ENCODE measurements around the gene DDX25.

The DDX25 gene

DNA sequence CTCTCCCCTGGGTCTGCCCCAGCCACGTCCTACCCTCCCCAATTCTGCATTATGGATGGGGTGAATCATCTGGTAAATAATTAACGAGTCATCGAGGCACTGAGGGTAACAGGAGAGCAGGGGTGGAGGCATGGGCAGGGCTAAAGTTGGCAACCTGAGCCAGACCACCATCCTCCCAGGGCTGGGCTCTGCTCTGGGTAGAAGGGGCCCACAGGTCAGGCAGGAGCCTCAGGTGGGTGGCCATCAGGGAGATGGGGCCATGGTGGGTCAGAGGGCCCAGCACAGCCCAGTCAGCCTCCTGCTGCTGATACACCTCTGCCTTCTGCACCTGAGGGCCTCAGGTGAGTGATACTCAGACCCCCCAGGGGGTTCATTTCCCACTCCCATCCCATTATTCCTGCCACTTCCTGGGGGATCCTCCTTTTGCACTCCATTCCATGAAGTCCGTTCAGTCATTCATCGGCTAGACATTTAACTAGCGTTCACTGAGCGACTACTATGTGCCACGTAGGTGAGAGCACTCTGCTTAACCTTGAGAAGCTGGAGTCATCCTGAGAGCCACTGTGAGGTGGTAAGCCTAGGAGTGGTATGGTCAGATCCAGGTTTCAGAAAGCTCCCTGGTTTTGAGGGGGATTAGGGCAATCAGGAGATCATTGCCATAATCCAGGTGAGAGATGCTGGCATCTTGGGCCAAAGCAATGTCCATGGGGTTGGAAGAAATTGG lies 41.7 kb downstream of the DDX25 start, which contains the start of gene VSIG10L2:
TSS of gene VSIG10L2 (plus strand) at position 248 of the 724 bp plus-strand sequence. CDS start at position 260, 12 bp downstream.
- H3K9me2 ChIP-seq (ENCODE audit: low read depth, low read length) = no peaks in the 10 kb centered on the region
- H2AFZ ChIP-seq (ENCODE audit: low read length) = no peak within 1 kb of the TSS
- no peaks in the 10 kb centered on the region for H3K36me3 ChIP-seq (ENCODE audit: insufficient read depth, low read length)
- no peaks in the 10 kb centered on the region for H3F3A ChIP-seq (ENCODE audit: insufficient read depth, low read length)
- H3K9ac ChIP-seq (ENCODE audit: low read length) = no peak within 1 kb of the TSS
- H4K20me1 ChIP-seq (ENCODE audit: insufficient read depth, low read length) = no peaks in the 10 kb centered on the region
- no peaks in the 10 kb centered on the region for H3K79me2 ChIP-seq (ENCODE audit: insufficient read depth, low read length)
- no peaks in the 10 kb centered on the region for H3K27me3 ChIP-seq (ENCODE audit: insufficient read depth, low read length)
- no peaks in the 10 kb centered on the region for H3K9me3 ChIP-seq (ENCODE audit: low read length)
- H3K4me3 ChIP-seq (ENCODE audit: low read depth, low read length, poor library complexity, severe bottlenecking) = no peak within 1 kb of the TSS
- TF ChIP-seq, protein P1, sequence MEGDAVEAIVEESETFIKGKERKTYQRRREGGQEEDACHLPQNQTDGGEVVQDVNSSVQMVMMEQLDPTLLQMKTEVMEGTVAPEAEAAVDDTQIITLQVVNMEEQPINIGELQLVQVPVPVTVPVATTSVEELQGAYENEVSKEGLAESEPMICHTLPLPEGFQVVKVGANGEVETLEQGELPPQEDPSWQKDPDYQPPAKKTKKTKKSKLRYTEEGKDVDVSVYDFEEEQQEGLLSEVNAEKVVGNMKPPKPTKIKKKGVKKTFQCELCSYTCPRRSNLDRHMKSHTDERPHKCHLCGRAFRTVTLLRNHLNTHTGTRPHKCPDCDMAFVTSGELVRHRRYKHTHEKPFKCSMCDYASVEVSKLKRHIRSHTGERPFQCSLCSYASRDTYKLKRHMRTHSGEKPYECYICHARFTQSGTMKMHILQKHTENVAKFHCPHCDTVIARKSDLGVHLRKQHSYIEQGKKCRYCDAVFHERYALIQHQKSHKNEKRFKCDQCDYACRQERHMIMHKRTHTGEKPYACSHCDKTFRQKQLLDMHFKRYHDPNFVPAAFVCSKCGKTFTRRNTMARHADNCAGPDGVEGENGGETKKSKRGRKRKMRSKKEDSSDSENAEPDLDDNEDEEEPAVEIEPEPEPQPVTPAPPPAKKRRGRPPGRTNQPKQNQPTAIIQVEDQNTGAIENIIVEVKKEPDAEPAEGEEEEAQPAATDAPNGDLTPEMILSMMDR (IDR thresholded peaks at IDR 0.05; ENCODE audit: low read length) = no peak
- TF ChIP-seq EZH2 (IDR thresholded peaks at IDR 0.05; ENCODE audit: borderline replicate concordance, low read length) = no peak
- no peak within 1 kb of the TSS for H3K27ac ChIP-seq (ENCODE audit: low read depth, low read length, poor library complexity, severe bottlenecking)
- H3K4me1 ChIP-seq (ENCODE audit: insufficient read depth, low read length, severe bottlenecking) = no peaks in the 10 kb centered on the region
- H3K4me2 ChIP-seq (ENCODE audit: low read length) = no peak within 1 kb of the TSS

DNA sequence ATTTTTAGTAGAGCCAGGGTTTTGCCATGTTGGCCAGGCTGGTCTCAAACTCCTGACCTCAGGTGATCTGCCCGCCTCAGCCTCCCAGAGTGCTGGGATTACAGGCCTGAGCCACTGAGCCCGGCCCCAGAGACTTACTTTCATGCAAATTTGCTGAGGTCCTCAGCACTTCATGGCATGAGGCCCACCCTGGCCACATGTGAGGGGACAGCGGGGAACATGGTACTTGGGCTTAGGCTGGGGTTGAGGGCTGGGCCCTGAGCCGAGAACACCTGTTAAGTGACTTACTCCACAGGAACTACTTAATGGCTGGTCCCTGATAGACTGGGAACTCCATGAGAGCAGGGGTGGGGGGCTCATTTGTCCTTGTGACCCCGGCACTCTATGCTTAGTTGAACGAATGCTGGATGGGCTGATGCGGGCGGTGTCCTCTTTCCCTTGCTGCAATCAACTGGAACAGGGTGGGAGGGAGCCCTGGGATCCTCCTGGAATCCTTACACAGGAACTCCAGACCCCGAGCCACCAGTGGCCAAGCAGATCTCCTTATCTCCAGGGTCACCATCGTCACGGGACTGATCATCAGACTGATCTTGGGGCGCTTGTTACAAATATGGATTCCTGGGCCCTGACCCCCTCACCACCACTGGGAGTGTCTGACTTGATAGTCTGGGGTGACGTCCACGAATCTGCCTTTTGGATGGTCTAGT lies 42.6 kb downstream of the DDX25 start:
- no peak overlapping the region for H3K4me3 ChIP-seq (ENCODE audit: low read depth, low read length, poor library complexity, severe bottlenecking)
- no peaks in the 10 kb centered on the region for H3K9me3 ChIP-seq (ENCODE audit: low read length)
- no peak overlapping the region for H3K9ac ChIP-seq (ENCODE audit: low read length)
- H4K20me1 ChIP-seq (ENCODE audit: insufficient read depth, low read length) = no peaks in the 10 kb centered on the region
- no peaks in the 10 kb centered on the region for H3K4me1 ChIP-seq (ENCODE audit: insufficient read depth, low read length, severe bottlenecking)
- H3F3A ChIP-seq (ENCODE audit: insufficient read depth, low read length) = no peaks in the 10 kb centered on the region
- no peak overlapping the region for H3K4me2 ChIP-seq (ENCODE audit: low read length)
- H3K9me2 ChIP-seq (ENCODE audit: low read depth, low read length) = no peaks in the 10 kb centered on the region
- TF ChIP-seq, protein P1 (IDR thresholded peaks at IDR 0.05; ENCODE audit: low read length) = no peak
- TF ChIP-seq EZH2 (IDR thresholded peaks at IDR 0.05; ENCODE audit: borderline replicate concordance, low read length) = no peak
- no peaks in the 10 kb centered on the region for H3K79me2 ChIP-seq (ENCODE audit: insufficient read depth, low read length)
- H3K27ac ChIP-seq (ENCODE audit: low read depth, low read length, poor library complexity, severe bottlenecking) = no peak overlapping the region
- H3K27me3 ChIP-seq (ENCODE audit: insufficient read depth, low read length) = no peaks in the 10 kb centered on the region
- H3K36me3 ChIP-seq (ENCODE audit: insufficient read depth, low read length) = no peaks in the 10 kb centered on the region
- no peak overlapping the region for H2AFZ ChIP-seq (ENCODE audit: low read length)

DNA sequence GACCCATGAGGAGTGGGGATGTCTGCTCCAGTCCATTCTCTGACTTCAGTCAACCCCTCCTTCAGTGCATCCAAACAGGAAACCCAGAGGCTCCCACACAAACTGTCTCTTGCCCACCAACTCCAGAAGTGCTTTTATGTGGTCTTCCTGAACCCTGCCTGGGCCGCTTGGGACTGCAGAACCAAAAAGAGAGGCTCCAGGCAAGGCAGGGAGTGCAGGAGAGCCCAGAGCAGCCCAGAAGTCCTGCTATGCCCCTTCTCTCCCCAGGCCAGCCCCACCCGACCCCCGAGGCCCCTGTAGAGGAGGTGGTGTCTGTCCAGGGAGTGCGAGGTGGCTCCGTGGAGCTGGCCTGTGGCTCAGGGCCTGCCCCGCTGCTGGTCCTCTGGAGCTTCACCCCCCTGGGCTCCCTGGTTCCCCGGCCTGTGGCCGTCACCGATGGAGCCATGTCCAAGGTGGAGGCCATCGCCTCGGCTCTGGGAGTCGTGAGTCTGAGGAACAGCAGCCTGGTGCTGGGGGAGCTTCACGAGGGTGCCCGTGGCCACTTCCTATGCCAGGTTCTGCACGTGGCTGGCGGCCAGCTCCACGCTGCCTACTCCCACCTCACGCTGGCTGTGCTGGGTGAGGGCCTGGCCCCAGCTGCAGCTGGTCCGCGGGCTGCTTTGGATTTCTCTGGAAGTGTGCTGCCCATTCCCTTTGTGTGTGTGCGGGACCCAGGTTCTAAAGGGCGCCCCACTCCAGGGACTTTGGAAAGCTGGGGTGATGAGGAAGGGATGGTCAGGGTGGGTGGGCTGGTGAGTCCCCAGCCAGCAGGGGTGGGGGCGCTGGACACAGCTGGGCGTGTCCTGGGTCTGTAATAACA lies 43.3 kb downstream of the DDX25 start:
- H3K4me1 ChIP-seq (ENCODE audit: insufficient read depth, low read length, severe bottlenecking) = no peaks in the 10 kb centered on the region
- no peak for TF ChIP-seq EZH2 (IDR thresholded peaks at IDR 0.05; ENCODE audit: borderline replicate concordance, low read length)
- TF ChIP-seq, protein P1 (IDR thresholded peaks at IDR 0.05; ENCODE audit: low read length) = no peak
- H3F3A ChIP-seq (ENCODE audit: insufficient read depth, low read length) = no peaks in the 10 kb centered on the region
- no peaks in the 10 kb centered on the region for H3K79me2 ChIP-seq (ENCODE audit: insufficient read depth, low read length)
- H2AFZ ChIP-seq (ENCODE audit: low read length) = no peak overlapping the region
- no peak overlapping the region for H3K27ac ChIP-seq (ENCODE audit: low read depth, low read length, poor library complexity, severe bottlenecking)
- no peak overlapping the region for H3K4me2 ChIP-seq (ENCODE audit: low read length)
- no peaks in the 10 kb centered on the region for H4K20me1 ChIP-seq (ENCODE audit: insufficient read depth, low read length)
- no peak overlapping the region for H3K9ac ChIP-seq (ENCODE audit: low read length)
- H3K9me2 ChIP-seq (ENCODE audit: low read depth, low read length) = no peaks in the 10 kb centered on the region
- no peaks in the 10 kb centered on the region for H3K9me3 ChIP-seq (ENCODE audit: low read length)
- no peaks in the 10 kb centered on the region for H3K36me3 ChIP-seq (ENCODE audit: insufficient read depth, low read length)
- no peak overlapping the region for H3K4me3 ChIP-seq (ENCODE audit: low read depth, low read length, poor library complexity, severe bottlenecking)
- H3K27me3 ChIP-seq (ENCODE audit: insufficient read depth, low read length) = no peaks in the 10 kb centered on the region
